ENCODE measurements around the gene PARD3.
A peak's percentile ranks its signal among the peaks of the same experiment; 100 is the strongest.

PARD3 gene

GRCh38 chr10:34771525-34771924 lies 43.6 kb downstream of the PARD3 start:
- H2BK12ac ChIP-seq (ENCODE audit: low read length), result no peak overlapping the region
- H3K9ac ChIP-seq (ENCODE audit: low read length), result no peak overlapping the region
- H4K8ac ChIP-seq (ENCODE audit: low read depth, low read length), result no peak overlapping the region
- no peak overlapping the region for H2AK5ac ChIP-seq (ENCODE audit: low read length)
- no peaks in the 10 kb centered on the region for H3K36me3 ChIP-seq (ENCODE audit: control insufficient read depth in 1 of 2, insufficient read depth in 2 of 2, low read length in 2 of 2)
- no peak overlapping the region for H4K91ac ChIP-seq (ENCODE audit: low read depth, low read length)
- H3K79me1 ChIP-seq (ENCODE audit: low read length), result no peaks in the 10 kb centered on the region
- peaks cover 0 to 2% of the 10 kb centered on the region in 2 experiments for H3K4me1 ChIP-seq (ENCODE audit: control insufficient read depth in 1 of 2, insufficient read depth in 2 of 2, low read length in 2 of 2)
- no peaks in the 10 kb centered on the region for H3K79me2 ChIP-seq (ENCODE audit: control insufficient read depth, insufficient read depth, low read length, poor library complexity)
- H2BK5ac ChIP-seq (ENCODE audit: low read depth, low read length, poor library complexity), result no peak overlapping the region
- DNase-seq, result no peak
- no peak overlapping the region for H2AFZ ChIP-seq (ENCODE audit: insufficient read depth, low read length, poor library complexity)
- H3K14ac ChIP-seq (ENCODE audit: low read length), result no peak overlapping the region
- no peaks in the 10 kb centered on the region for H3K9me3 ChIP-seq (ENCODE audit: insufficient read depth, low read depth, low read length)
- no peak overlapping the region for H3K18ac ChIP-seq (ENCODE audit: low read length)
- H3K27ac ChIP-seq (ENCODE audit: low read depth, low read length), result no peak overlapping the region
- H3K4me3 ChIP-seq (ENCODE audit: low read depth, low read length), result no peak overlapping the region
- no peak overlapping the region for H2BK120ac ChIP-seq (ENCODE audit: insufficient read depth, low read length, poor library complexity)
- no peaks in the 10 kb centered on the region for H3K27me3 ChIP-seq (ENCODE audit: insufficient read depth, low read length)
- no peak overlapping the region for H4K12ac ChIP-seq (ENCODE audit: low read depth, low read length)
- H3K4me2 ChIP-seq (ENCODE audit: low read length), result no peak overlapping the region
- H3K4ac ChIP-seq (ENCODE audit: low read depth, low read length), result no peak overlapping the region
- no peak overlapping the region for H3K23ac ChIP-seq (ENCODE audit: low read length)
- WGBS (ENCODE audit: extremely low coverage, insufficient coverage, insufficient read length), result no CpG with 5 or more reads among the region's 4 CpGs

- H3K4me3 ChIP-seq (ENCODE audit: low read depth, low read length), result no peak overlapping the region
- no peak overlapping the region for H3K23ac ChIP-seq (ENCODE audit: low read length)
- H3K27ac ChIP-seq (ENCODE audit: low read depth, low read length), result no peak overlapping the region
- H2BK120ac ChIP-seq (ENCODE audit: insufficient read depth, low read length, poor library complexity), result no peak overlapping the region
- H2BK5ac ChIP-seq (ENCODE audit: low read depth, low read length, poor library complexity), result no peak overlapping the region
- H2AK5ac ChIP-seq (ENCODE audit: low read length), result no peak overlapping the region
- H3K9ac ChIP-seq (ENCODE audit: low read length), result no peak overlapping the region
- H3K4ac ChIP-seq (ENCODE audit: low read depth, low read length), result no peak overlapping the region
- no peak overlapping the region for H3K18ac ChIP-seq (ENCODE audit: low read length)
- H3K79me2 ChIP-seq (ENCODE audit: control insufficient read depth, insufficient read depth, low read length, poor library complexity), result no peaks in the 10 kb centered on the region
- H3K14ac ChIP-seq (ENCODE audit: low read length), result no peak overlapping the region
- WGBS (ENCODE audit: extremely low coverage, insufficient coverage, insufficient read length), result no CpG with 5 or more reads among the region's 3 CpGs
- H3K27me3 ChIP-seq (ENCODE audit: insufficient read depth, low read length), result no peaks in the 10 kb centered on the region
- no peak overlapping the region for H4K8ac ChIP-seq (ENCODE audit: low read depth, low read length)
- no peak for DNase-seq
- no peak overlapping the region for H4K91ac ChIP-seq (ENCODE audit: low read depth, low read length)
- no peak overlapping the region for H2AFZ ChIP-seq (ENCODE audit: insufficient read depth, low read length, poor library complexity)
- no peak overlapping the region for H3K4me2 ChIP-seq (ENCODE audit: low read length)
- no peaks in the 10 kb centered on the region for H3K36me3 ChIP-seq (ENCODE audit: control insufficient read depth in 1 of 2, insufficient read depth in 2 of 2, low read length in 2 of 2)
- H4K12ac ChIP-seq (ENCODE audit: low read depth, low read length), result no peak overlapping the region
- H3K4me1 ChIP-seq (ENCODE audit: control insufficient read depth in 1 of 2, insufficient read depth in 2 of 2, low read length in 2 of 2), result peaks cover 0 to 2% of the 10 kb centered on the region in 2 experiments
- H3K9me3 ChIP-seq (ENCODE audit: insufficient read depth, low read depth, low read length), result no peaks in the 10 kb centered on the region
- no peaks in the 10 kb centered on the region for H3K79me1 ChIP-seq (ENCODE audit: low read length)
- no peak overlapping the region for H2BK12ac ChIP-seq (ENCODE audit: low read length)
Measured at GRCh38 chr10:34771106-34771505, 44.0 kb downstream of the PARD3 start.

GRCh38 chr10:34769899-34770298 lies 45.2 kb downstream of the PARD3 start:
- peak overlapping the region; percentile 37 for H3K4ac ChIP-seq (ENCODE audit: low read depth, low read length)
- no peak overlapping the region for H3K4me3 ChIP-seq (ENCODE audit: low read depth, low read length)
- peaks cover 0 to 2% of the 10 kb centered on the region in 2 experiments for H3K4me1 ChIP-seq (ENCODE audit: control insufficient read depth in 1 of 2, insufficient read depth in 2 of 2, low read length in 2 of 2)
- no peak overlapping the region for H3K27ac ChIP-seq (ENCODE audit: low read depth, low read length)
- H3K79me1 ChIP-seq (ENCODE audit: low read length), result no peaks in the 10 kb centered on the region
- no peak overlapping the region for H3K23ac ChIP-seq (ENCODE audit: low read length)
- H4K91ac ChIP-seq (ENCODE audit: low read depth, low read length), result no peak overlapping the region
- H2BK5ac ChIP-seq (ENCODE audit: low read depth, low read length, poor library complexity), result no peak overlapping the region
- H4K12ac ChIP-seq (ENCODE audit: low read depth, low read length), result no peak overlapping the region
- H3K4me2 ChIP-seq (ENCODE audit: low read length), result no peak overlapping the region
- no peak for DNase-seq
- no peak overlapping the region for H2BK12ac ChIP-seq (ENCODE audit: low read length)
- H3K27me3 ChIP-seq (ENCODE audit: insufficient read depth, low read length), result no peaks in the 10 kb centered on the region
- no peak overlapping the region for H4K8ac ChIP-seq (ENCODE audit: low read depth, low read length)
- H3K9me3 ChIP-seq (ENCODE audit: insufficient read depth, low read depth, low read length), result no peaks in the 10 kb centered on the region
- WGBS (ENCODE audit: extremely low coverage, insufficient coverage, insufficient read length), result no CpG with 5 or more reads among the region's 2 CpGs
- no peak overlapping the region for H3K18ac ChIP-seq (ENCODE audit: low read length)
- no peak overlapping the region for H3K14ac ChIP-seq (ENCODE audit: low read length)
- H2AK5ac ChIP-seq (ENCODE audit: low read length), result no peak overlapping the region
- H3K79me2 ChIP-seq (ENCODE audit: control insufficient read depth, insufficient read depth, low read length, poor library complexity), result no peaks in the 10 kb centered on the region
- H3K9ac ChIP-seq (ENCODE audit: low read length), result no peak overlapping the region
- H2AFZ ChIP-seq (ENCODE audit: insufficient read depth, low read length, poor library complexity), result no peak overlapping the region
- H2BK120ac ChIP-seq (ENCODE audit: insufficient read depth, low read length, poor library complexity), result no peak overlapping the region
- H3K36me3 ChIP-seq (ENCODE audit: control insufficient read depth in 1 of 2, insufficient read depth in 2 of 2, low read length in 2 of 2), result no peaks in the 10 kb centered on the region

- Histone ChIP-seq H3K18ac (ENCODE audit: low read length) (peak overlapping the region; percentile 14), H3K9me3 (ENCODE audit: insufficient read depth, low read depth, low read length) (no peaks in the 10 kb centered on the region), H3K4me1 (ENCODE audit: control insufficient read depth in 1 of 2, insufficient read depth in 2 of 2, low read length in 2 of 2) (peaks cover 0 to 2% of the 10 kb centered on the region in 2 experiments), H2AFZ (ENCODE audit: insufficient read depth, low read length, poor library complexity) (no peak overlapping the region), H4K91ac (ENCODE audit: low read depth, low read length) (no peak overlapping the region), H2BK5ac (ENCODE audit: low read depth, low read length, poor library complexity) (no peak overlapping the region), H3K79me1 (ENCODE audit: low read length) (no peaks in the 10 kb centered on the region), H3K23ac (ENCODE audit: low read length) (no peak overlapping the region), H3K27me3 (ENCODE audit: insufficient read depth, low read length) (no peaks in the 10 kb centered on the region), H3K36me3 (ENCODE audit: control insufficient read depth in 1 of 2, insufficient read depth in 2 of 2, low read length in 2 of 2) (no peaks in the 10 kb centered on the region), H3K4ac (ENCODE audit: low read depth, low read length) (no peak overlapping the region), H2BK12ac (ENCODE audit: low read length) (no peak overlapping the region), H3K9ac (ENCODE audit: low read length) (no peak overlapping the region), H2AK5ac (ENCODE audit: low read length) (no peak overlapping the region), H2BK120ac (ENCODE audit: insufficient read depth, low read length, poor library complexity) (no peak overlapping the region), H4K8ac (ENCODE audit: low read depth, low read length) (no peak overlapping the region), H3K79me2 (ENCODE audit: control insufficient read depth, insufficient read depth, low read length, poor library complexity) (no peaks in the 10 kb centered on the region), H3K14ac (ENCODE audit: low read length) (no peak overlapping the region), H3K27ac (ENCODE audit: low read depth, low read length) (no peak overlapping the region), H4K12ac (ENCODE audit: low read depth, low read length) (no peak overlapping the region), H3K4me2 (ENCODE audit: low read length) (no peak overlapping the region), H3K4me3 (ENCODE audit: low read depth, low read length) (no peak overlapping the region)
- no CpG with 5 or more reads among the region's 8 CpGs for WGBS (ENCODE audit: extremely low coverage, insufficient coverage, insufficient read length)
- no peak for DNase-seq
Measured at GRCh38 chr10:34768972-34769330, 46.1 kb downstream of the PARD3 start.

All from trophoblast cell (in vitro differentiated cells and primary cell).